ACC112 (cell line): ENCODE data around the gene SMG6.

ENCODE experiments used
- H2AFZ ChIP-seq: fragments of 200-600 bp; sonication (generic); one replicate; pipeline ENCODE4 v1.6.0; 2017; ENCODE audit warnings: antibody characterized with exemption, low read length; ENCODE audit not compliant: unreplicated experiment
- H3K27ac ChIP-seq: fragments of 200-600 bp; sonication (generic); 2 replicates; pipeline ENCODE4 v1.5.1; 2014; ENCODE audit warnings: low read depth, mild to moderate bottlenecking, antibody characterized with exemption, low read length, moderate library complexity
- H3K27me3 ChIP-seq: fragments of 200-600 bp; sonication (generic); 2 replicates; pipeline ENCODE4 v1.6.1; 2014; ENCODE audit warnings: mild to moderate bottlenecking, antibody characterized with exemption, low read length, moderate library complexity, mixed read lengths; ENCODE audit not compliant: insufficient read depth
- H3K36me3 ChIP-seq: fragments of 200-600 bp; sonication (generic); 2 replicates; pipeline ENCODE4 v1.6.1; 2016; ENCODE audit warnings: mild to moderate bottlenecking, antibody characterized with exemption, low read length, moderate library complexity, mixed read lengths; ENCODE audit not compliant: insufficient read depth
- H3K4me1 ChIP-seq: fragments of 200-600 bp; sonication (generic); one replicate; pipeline ENCODE4 v1.6.1; 2016; ENCODE audit warnings: low read length, mixed read lengths; ENCODE audit not compliant: insufficient read depth, unreplicated experiment, control insufficient read depth
- H3K4me3 ChIP-seq: fragments of 200-600 bp; sonication (generic); 2 replicates; pipeline ENCODE4 v1.5.1; 2014; ENCODE audit warnings: mild to moderate bottlenecking, low read depth, low read length
- H3K79me2 ChIP-seq: fragments of 200-600 bp; sonication (generic); one replicate; pipeline ENCODE4 v1.6.0; 2016; ENCODE audit warnings: low read length; ENCODE audit not compliant: control insufficient read depth, unreplicated experiment, insufficient read depth

The SMG6 gene

DNA sequence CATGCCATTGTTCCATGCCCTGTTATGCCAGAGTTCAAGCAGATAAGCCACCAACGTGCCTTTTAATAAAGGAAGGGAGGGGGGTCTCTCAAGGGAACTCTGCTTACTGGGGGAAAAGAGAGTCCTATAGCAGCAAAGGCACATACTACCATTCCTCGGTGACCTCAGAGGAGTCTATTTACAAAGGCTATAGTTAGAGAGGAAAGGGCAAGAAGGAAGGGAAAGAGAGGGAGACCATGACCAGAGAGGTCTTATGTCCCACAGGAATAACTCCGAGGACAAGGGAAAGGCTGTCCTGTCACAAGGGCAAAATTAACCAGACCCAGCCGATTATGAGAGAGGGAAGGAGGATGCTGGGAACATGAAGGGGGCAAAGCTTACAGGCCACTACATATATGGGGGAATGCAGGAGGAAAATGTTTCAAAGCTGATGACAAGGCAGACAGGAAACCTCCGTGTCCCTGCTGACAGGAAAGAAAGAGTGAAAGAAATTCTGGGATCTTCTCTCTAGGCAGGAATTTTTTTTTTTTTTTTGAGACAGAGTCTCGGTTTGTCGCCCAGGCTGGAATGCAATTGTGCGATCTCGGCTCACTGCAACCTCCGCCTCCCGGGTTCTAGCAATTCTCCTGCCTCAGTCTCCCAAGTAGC lies 197.2 kb downstream of the SMG6 start:
- no peak overlapping the region for H2AFZ ChIP-seq
- no peak overlapping the region for H3K27ac ChIP-seq
- H3K4me3 ChIP-seq: no peak overlapping the region
- H3K4me1 ChIP-seq: no peaks in the 10 kb centered on the region
- no peaks in the 10 kb centered on the region for H3K36me3 ChIP-seq
- H3K79me2 ChIP-seq: no peaks in the 10 kb centered on the region
- H3K27me3 ChIP-seq: no peaks in the 10 kb centered on the region

DNA sequence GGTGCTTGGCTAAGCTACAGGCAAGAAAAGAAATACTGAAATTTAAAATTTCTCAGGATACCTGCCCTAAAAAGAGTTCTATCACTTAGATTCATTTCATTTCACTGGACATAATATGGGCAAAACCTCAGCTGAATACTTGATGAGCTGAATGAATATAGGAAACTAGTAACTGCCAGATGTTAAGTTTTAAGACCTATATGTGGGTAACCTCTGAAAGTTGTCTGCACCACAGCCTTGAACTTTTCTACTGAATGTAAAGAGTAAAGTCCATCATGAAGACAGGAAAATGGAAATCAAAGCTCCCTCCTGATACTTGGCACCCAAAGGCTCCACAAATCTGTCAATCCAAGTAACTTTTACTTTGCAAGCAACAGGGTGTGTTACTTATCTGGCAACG lies 197.9 kb downstream of the SMG6 start:
- H3K4me3 ChIP-seq: no peak overlapping the region
- no peak overlapping the region for H3K27ac ChIP-seq
- H3K4me1 ChIP-seq: no peaks in the 10 kb centered on the region
- H3K36me3 ChIP-seq: no peaks in the 10 kb centered on the region
- H3K79me2 ChIP-seq: no peaks in the 10 kb centered on the region
- no peaks in the 10 kb centered on the region for H3K27me3 ChIP-seq
- H2AFZ ChIP-seq: no peak overlapping the region

- no peaks in the 10 kb centered on the region for H3K79me2 ChIP-seq
- no peak overlapping the region for H3K4me3 ChIP-seq
- no peaks in the 10 kb centered on the region for H3K4me1 ChIP-seq
- no peaks in the 10 kb centered on the region for H3K27me3 ChIP-seq
- H3K36me3 ChIP-seq: no peaks in the 10 kb centered on the region
- H3K27ac ChIP-seq: no peak overlapping the region
- H2AFZ ChIP-seq: no peak overlapping the region
These were observed 200.4 kb downstream of the SMG6 start for GRCh38 chr17:2102931-2103809.

DNA sequence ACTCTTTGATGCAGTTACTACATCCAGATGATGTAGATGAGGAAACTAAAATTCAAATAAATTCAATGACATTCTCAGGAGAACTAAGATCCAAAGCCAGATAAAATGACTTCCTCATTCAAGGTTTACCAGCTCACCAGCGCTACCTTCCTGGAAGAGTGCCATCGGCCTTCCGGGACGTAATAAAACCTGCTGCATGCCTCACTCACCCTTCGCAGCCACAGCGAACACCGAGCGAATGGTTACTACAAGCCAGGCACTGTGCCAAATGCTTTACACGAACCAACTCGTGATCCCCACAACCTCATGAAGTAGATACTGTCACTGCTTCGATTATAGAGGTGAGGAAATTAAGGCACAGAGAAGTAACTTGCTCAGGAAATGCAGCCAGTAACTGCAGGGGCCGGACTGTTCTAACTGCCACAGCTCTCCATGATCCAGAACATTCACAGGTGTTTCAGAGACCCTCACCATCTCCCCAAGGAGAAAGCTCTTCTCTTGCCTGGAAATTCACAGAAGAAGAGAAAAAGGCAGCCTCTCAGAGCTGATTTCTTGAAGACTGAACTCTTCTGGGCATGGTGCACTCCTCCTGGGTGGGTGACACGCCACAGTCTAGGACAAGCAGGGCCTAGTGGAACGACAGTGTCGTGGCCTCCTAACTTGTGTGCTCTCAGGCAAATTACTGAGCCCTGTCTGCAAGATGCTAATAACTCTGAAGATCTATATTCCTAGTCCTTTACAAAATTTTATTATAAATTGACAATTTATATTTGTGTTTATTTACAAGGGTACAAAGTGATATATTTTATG lies 201.9 kb downstream of the SMG6 start:
- Histone ChIP-seq H3K27ac (no peak overlapping the region), H3K4me3 (no peak overlapping the region), H3K79me2 (no peaks in the 10 kb centered on the region), H3K4me1 (no peaks in the 10 kb centered on the region), H3K27me3 (no peaks in the 10 kb centered on the region), H3K36me3 (no peaks in the 10 kb centered on the region), H2AFZ (no peak overlapping the region)

GRCh38 chr17:2095536-2095910 lies 208.1 kb downstream of the SMG6 start:
- Histone ChIP-seq H3K4me1 (peaks cover 9% of the 10 kb centered on the region), H3K27ac (no peak overlapping the region)

GRCh38 chr17:2094891-2095535 lies 208.6 kb downstream of the SMG6 start:
- H3K4me1 ChIP-seq: peaks cover 14% of the 10 kb centered on the region
- H3K36me3 ChIP-seq: no peaks in the 10 kb centered on the region

More at GRCh38 chr17:2095536-2095910, 208.1 kb downstream of the SMG6 start:
- H2AFZ ChIP-seq: no peak overlapping the region
- no peak overlapping the region for H3K4me3 ChIP-seq
- H3K79me2 ChIP-seq: no peaks in the 10 kb centered on the region
- H3K27me3 ChIP-seq: no peaks in the 10 kb centered on the region
- H3K36me3 ChIP-seq: no peaks in the 10 kb centered on the region

DNA sequence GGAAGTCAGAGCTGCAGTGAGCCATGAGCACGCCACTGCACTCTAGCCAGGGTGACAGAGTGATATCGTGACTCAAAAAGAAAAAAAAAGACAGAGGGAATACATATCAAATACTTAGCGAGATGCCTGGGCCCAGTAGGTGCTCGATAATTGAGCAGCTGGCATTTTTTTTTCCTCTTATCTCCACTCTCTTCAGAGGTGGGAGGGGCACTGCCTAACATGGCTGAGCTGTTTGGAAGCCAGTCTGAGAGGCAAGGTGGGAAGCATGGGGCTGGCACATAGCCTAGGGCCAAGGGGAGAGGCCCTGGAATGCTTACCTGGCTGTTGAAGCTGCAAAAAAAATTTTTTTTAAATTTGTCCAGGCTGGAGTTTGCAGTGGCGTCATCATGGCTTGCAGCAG lies 210.2 kb downstream of the SMG6 start:
- Histone ChIP-seq H3K79me2 (no peaks in the 10 kb centered on the region), H3K4me3 (no peak overlapping the region), H3K4me1 (peaks cover 25% of the 10 kb centered on the region), H3K27me3 (no peaks in the 10 kb centered on the region), H2AFZ (no peak overlapping the region), H3K27ac (no peak overlapping the region), H3K36me3 (no peaks in the 10 kb centered on the region)

More at GRCh38 chr17:2094891-2095535, 208.6 kb downstream of the SMG6 start:
- Histone ChIP-seq H3K27ac (no peak overlapping the region), H3K4me3 (no peak overlapping the region), H2AFZ (no peak overlapping the region), H3K79me2 (no peaks in the 10 kb centered on the region), H3K27me3 (no peaks in the 10 kb centered on the region)

GRCh38 chr17:2092253-2092652 lies 211.3 kb downstream of the SMG6 start:
- no peak overlapping the region for H3K4me3 ChIP-seq
- no peaks in the 10 kb centered on the region for H3K27me3 ChIP-seq
- H2AFZ ChIP-seq: no peak overlapping the region
- H3K27ac ChIP-seq: no peak overlapping the region
- H3K4me1 ChIP-seq: peaks cover 28% of the 10 kb centered on the region
- H3K79me2 ChIP-seq: no peaks in the 10 kb centered on the region
- no peaks in the 10 kb centered on the region for H3K36me3 ChIP-seq

- Histone ChIP-seq H3K36me3 (no peaks in the 10 kb centered on the region), H2AFZ (no peak overlapping the region), H3K79me2 (no peaks in the 10 kb centered on the region), H3K27ac (peak overlapping the region; percentile 85), H3K4me3 (peak overlapping the region; percentile 80), H3K4me1 (peaks cover 28% of the 10 kb centered on the region), H3K27me3 (no peaks in the 10 kb centered on the region)
These were observed 212.6 kb downstream of the SMG6 start for GRCh38 chr17:2090804-2091534.

DNA sequence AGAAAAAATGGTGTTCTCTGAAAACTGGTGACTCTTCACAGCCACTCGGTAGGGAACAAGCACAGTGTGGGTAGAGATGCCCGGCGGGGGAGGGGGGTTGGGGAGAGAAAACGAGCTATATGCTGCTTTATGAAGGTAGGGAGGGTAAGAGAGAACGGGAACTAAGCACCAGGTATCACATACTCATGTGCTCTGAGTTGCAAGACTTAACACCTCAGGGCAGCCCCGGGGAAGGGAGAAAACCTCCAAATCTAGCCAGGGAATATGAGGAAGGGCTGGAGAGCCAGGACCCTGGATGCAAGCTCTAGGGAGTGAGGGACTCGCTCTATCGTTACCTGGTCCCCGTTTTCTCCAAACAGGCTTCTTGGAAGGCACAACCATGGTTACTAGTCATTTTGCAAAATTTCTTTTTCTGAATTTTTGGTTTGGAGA lies 213.4 kb downstream of the SMG6 start:
- Histone ChIP-seq H3K27me3 (no peaks in the 10 kb centered on the region), H3K79me2 (no peaks in the 10 kb centered on the region), H3K4me1 (peaks cover 36% of the 10 kb centered on the region), H2AFZ (no peak overlapping the region), H3K4me3 (peak overlapping the region; percentile 80), H3K36me3 (no peaks in the 10 kb centered on the region), H3K27ac (peak overlapping the region; percentile 85)
